SKM-1 (cell line): ENCODE results near the gene PRPS1.
"Not testable (repeated sequence)": the region's sequence is repeated elsewhere in the genome, so short reads cannot be mapped to it uniquely, and the experiment has no call there.

ENCODE experiments used
- DNase-seq: peaks from one replicate; lab custom pipeline; 2025; ENCODE audit not compliant: unreplicated experiment; lab: John Stamatoyannopoulos, UW

Gene PRPS1

GRCh38 chrX:107627838-107628661 lies at the start of gene PRPS1:
Gene PRPS1 (plus strand): TSS chrX:107628510. CDS start chrX:107628629, 119 bp downstream.
- peak; percentile 93 for DNase-seq

- no peak for DNase-seq
Observed at GRCh38 chrX:107579956-107580355, 48.4 kb upstream of the PRPS1 start.

- no peak for DNase-seq
Observed at GRCh38 chrX:107581923-107582322, 46.4 kb upstream of the PRPS1 start.

- DNase-seq = no peak
Observed at GRCh38 chrX:107589243-107589642, 39.1 kb upstream of the PRPS1 start.

GRCh38 chrX:107596651-107597050 lies 31.7 kb upstream of the PRPS1 start:
- no peak for DNase-seq

- DNase-seq = no peak
Observed at GRCh38 chrX:107597264-107597663, 31.0 kb upstream of the PRPS1 start.

- no peak for DNase-seq
Observed at GRCh38 chrX:107597791-107598190, 30.5 kb upstream of the PRPS1 start.

- no peak for DNase-seq
Observed at GRCh38 chrX:107599450-107599861, 28.9 kb upstream of the PRPS1 start.

GRCh38 chrX:107600366-107600765 lies 27.9 kb upstream of the PRPS1 start:
- DNase-seq = no peak

- DNase-seq = no peak
Observed at GRCh38 chrX:107601326-107601725, 27.0 kb upstream of the PRPS1 start.

- DNase-seq = no peak
Observed at GRCh38 chrX:107601759-107602158, 26.6 kb upstream of the PRPS1 start.

- DNase-seq = no peak
Observed at GRCh38 chrX:107602694-107603239, 25.5 kb upstream of the PRPS1 start.

GRCh38 chrX:107603429-107604159 lies 24.7 kb upstream of the PRPS1 start:
- no peak for DNase-seq

- DNase-seq = not testable (repeated sequence)
Observed at GRCh38 chrX:107609061-107609460, 19.2 kb upstream of the PRPS1 start.

GRCh38 chrX:107610667-107611066 lies 17.6 kb upstream of the PRPS1 start:
- DNase-seq = no peak

- DNase-seq = no peak
Observed at GRCh38 chrX:107619885-107620322, 8.4 kb upstream of the PRPS1 start.

- no peak for DNase-seq
Observed at GRCh38 chrX:107624893-107625292, 3.4 kb upstream of the PRPS1 start.

- no peak for DNase-seq
Observed at GRCh38 chrX:107625739-107626138, 2.6 kb upstream of the PRPS1 start.

GRCh38 chrX:107626481-107626880 lies 1.8 kb upstream of the PRPS1 start:
- DNase-seq = no peak

- no peak for DNase-seq
Observed at GRCh38 chrX:107626916-107627315, 1.4 kb upstream of the PRPS1 start.

- DNase-seq = no peak
Observed at GRCh38 chrX:107628662-107629539, 591 bp downstream of the PRPS1 start.
